PC-9 (cell line): ENCODE data around the gene CDS1. TPM values are rescaled to one million over a fixed set of nuclear protein-coding genes. Genes with fewer than 3 reads are reported as not detected.

Source experiments
- BruUV-seq: library from RNA; stranded (reverse); fragments of 400-500 nt; replicated peaks from 2 replicates; lab custom pipeline; 2021; lab: Mats Ljungman, UMichigan
- CTCF ChIA-PET: fragments of 300-600 bp; sonication (Branson Sonifier 250); formaldehyde crosslinking; loops from one replicate; lab custom pipeline; 2022; ENCODE audit warnings: antibody characterized with exemption; lab: Charles Lee
- POLR2A ChIA-PET: fragments of 300-600 bp; sonication (Branson Sonifier 250); formaldehyde crosslinking; loops from one replicate; lab custom pipeline; 2022; ENCODE audit warnings: antibody characterized with exemption; ENCODE audit not compliant: unreplicated experiment; lab: Charles Lee
- DNase-seq, 2 experiments: peaks; one replicate each; pipeline versions ENCODE4 v3.0.0 to v3.0.0-alpha.2; 2015 to 2022; ENCODE audit warnings: mixed read lengths in 1 of 2
- H2AFZ ChIP-seq: fragments of 200-600 bp; sonication (generic); 2 replicates; pipeline ENCODE4 v1.8.1; 2017; ENCODE audit warnings: antibody characterized with exemption
- H3F3A ChIP-seq: fragments of 200-600 bp; sonication (generic); 2 replicates; pipeline ENCODE4 v1.8.1; 2017; ENCODE audit warnings: antibody characterized with exemption, mild to moderate bottlenecking, low read depth; ENCODE audit not compliant: insufficient read depth
- H3K27ac ChIP-seq: fragments of 200-600 bp; sonication (generic); 2 replicates; pipeline ENCODE4 v1.6.1; 2016; ENCODE audit warnings: mixed run types
- H3K27me3 ChIP-seq: fragments of 200-600 bp; sonication (generic); 2 replicates; pipeline ENCODE4 v1.6.1; 2016; ENCODE audit warnings: low read depth, mixed run types; ENCODE audit not compliant: insufficient read depth
- H3K36me3 ChIP-seq: fragments of 200-600 bp; sonication (generic); 2 replicates; pipeline ENCODE4 v1.6.1; 2016; ENCODE audit warnings: low read depth, mixed run types
- H3K4me1 ChIP-seq: fragments of 200-600 bp; sonication (generic); replicated peaks from 2 replicates; pipeline ENCODE4 v1.6.1; 2016; ENCODE audit warnings: mixed run types; ENCODE audit not compliant: insufficient read depth
- H3K4me2 ChIP-seq: fragments of 200-600 bp; sonication (generic); 2 replicates; pipeline ENCODE4 v1.6.1; 2017; ENCODE audit warnings: mixed run types
- H3K4me3 ChIP-seq: fragments of 200-600 bp; sonication (generic); 2 replicates; pipeline ENCODE4 v1.6.1; 2016; ENCODE audit warnings: mixed run types
- H3K79me2 ChIP-seq: fragments of 200-600 bp; sonication (generic); 2 replicates; pipeline ENCODE4 v1.6.1; 2017; ENCODE audit warnings: low read depth, mixed run types
- H3K9me2 ChIP-seq: fragments of 200-600 bp; sonication (generic); 2 replicates; pipeline ENCODE4 v1.8.1; 2017; ENCODE audit warnings: mild to moderate bottlenecking; ENCODE audit not compliant: insufficient read depth
- H3K9me3 ChIP-seq: fragments of 200-600 bp; sonication (generic); 2 replicates; pipeline ENCODE4 v1.8.1; 2016; ENCODE audit warnings: low read depth; ENCODE audit not compliant: insufficient read depth
- H4K20me1 ChIP-seq: fragments of 200-600 bp; sonication (generic); 2 replicates; pipeline ENCODE4 v1.8.1; 2017; ENCODE audit not compliant: insufficient read depth
- EZH2 ChIP-seq: fragments of 200-600 bp; sonication (generic); IDR thresholded peaks from 2 replicates; pipeline ENCODE4 v1.8.0; 2017; ENCODE audit warnings: antibody characterized with exemption, low read depth
- intact Hi-C: fragments of 100-400 bp; cut with micrococcal nuclease; formaldehyde crosslinking; loops from one replicate; pipeline ENCODE4 v1.10.0; 2022; ENCODE audit not compliant: unreplicated experiment
- total RNA-seq: library from RNA; stranded (reverse); gene quantifications from 2 replicates; pipeline ENCODE4 v1.2.3, GENCODE V29; 2021
- TF ChIP-seq, protein P1 (sequence below): fragments of 200-600 bp; sonication (generic); conservative IDR thresholded peaks from 2 replicates; pipeline ENCODE4 v1.6.1; 2017; ENCODE audit warnings: mixed run types, antibody characterized with exemption, mild to moderate bottlenecking, moderate library complexity

Gene CDS1
- total RNA-seq, 1 experiment from 2014 or later, result 35.6 TPM

DNA sequence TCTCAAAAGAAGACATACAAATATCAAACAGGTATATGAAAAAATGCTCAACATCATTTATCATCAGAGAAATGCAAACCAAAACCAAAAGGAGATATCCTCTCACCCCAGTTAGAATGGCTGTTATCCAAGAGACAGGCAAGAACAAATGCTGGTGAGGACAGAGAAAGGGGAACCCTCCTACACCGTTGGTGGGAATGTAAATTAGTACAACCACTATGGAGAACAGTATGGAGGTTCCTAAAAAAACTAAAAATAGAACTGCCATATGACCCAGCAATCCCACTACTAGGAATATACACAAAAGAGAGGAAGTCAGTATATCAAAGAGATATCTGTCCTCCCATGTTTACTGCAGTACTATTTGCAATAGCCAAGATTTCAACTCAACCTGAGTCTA lies 83.5 kb downstream of the CDS1 start:
- Histone ChIP-seq H3K4me2 (no peak overlapping the region), H3K27me3 (no peaks in the 10 kb centered on the region), H3K36me3 (no peaks in the 10 kb centered on the region), H3K4me3 (no peak overlapping the region), H2AFZ (no peak overlapping the region), H3K27ac (no peak overlapping the region), H4K20me1 (no peaks in the 10 kb centered on the region), H3K9me3 (no peaks in the 10 kb centered on the region), H3K9me2 (no peaks in the 10 kb centered on the region), H3K79me2 (no peaks in the 10 kb centered on the region), H3K4me1 (no peaks in the 10 kb centered on the region), H3F3A (no peaks in the 10 kb centered on the region)
- intact Hi-C loops, result no loop called here
- DNase-seq, result no peak
- ChIA-PET CTCF (no interaction called here), POLR2A (no interaction called here)
- TF ChIP-seq, protein P1, sequence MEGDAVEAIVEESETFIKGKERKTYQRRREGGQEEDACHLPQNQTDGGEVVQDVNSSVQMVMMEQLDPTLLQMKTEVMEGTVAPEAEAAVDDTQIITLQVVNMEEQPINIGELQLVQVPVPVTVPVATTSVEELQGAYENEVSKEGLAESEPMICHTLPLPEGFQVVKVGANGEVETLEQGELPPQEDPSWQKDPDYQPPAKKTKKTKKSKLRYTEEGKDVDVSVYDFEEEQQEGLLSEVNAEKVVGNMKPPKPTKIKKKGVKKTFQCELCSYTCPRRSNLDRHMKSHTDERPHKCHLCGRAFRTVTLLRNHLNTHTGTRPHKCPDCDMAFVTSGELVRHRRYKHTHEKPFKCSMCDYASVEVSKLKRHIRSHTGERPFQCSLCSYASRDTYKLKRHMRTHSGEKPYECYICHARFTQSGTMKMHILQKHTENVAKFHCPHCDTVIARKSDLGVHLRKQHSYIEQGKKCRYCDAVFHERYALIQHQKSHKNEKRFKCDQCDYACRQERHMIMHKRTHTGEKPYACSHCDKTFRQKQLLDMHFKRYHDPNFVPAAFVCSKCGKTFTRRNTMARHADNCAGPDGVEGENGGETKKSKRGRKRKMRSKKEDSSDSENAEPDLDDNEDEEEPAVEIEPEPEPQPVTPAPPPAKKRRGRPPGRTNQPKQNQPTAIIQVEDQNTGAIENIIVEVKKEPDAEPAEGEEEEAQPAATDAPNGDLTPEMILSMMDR, result no peak
- no peak for TF ChIP-seq EZH2
- no TSS peak for BruUV-seq

DNA sequence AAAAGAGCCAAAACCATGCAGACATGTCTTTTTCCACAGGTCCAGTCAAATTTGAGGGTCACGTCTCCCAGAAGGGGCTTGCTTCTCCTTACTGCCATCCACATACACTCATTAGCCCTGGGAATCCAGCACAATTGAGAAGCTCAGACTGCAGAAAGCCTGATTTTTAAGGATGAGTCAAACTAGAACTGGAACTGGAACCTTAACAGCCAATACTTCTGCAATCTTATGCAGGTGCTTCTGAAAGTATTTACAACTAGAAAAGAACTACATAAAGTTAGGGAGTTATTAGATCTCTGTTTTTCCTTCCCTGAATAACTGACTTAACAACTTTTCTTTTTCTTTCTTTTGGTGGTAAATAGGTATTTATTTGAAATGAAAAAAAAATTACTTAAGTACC lies 86.3 kb downstream of the CDS1 start:
- no peak for DNase-seq
- ChIA-PET CTCF (interaction anchor here (0.7 kb wide), 1 partner anchor 76 kb away, joined by 4 read pairs; no protein-coding TSS in a partner anchor), POLR2A (no interaction called here)
- BruUV-seq, result no TSS peak
- no peak overlapping the region for H3K27ac ChIP-seq
- H2AFZ ChIP-seq, result no peak overlapping the region
- no peak overlapping the region for H3K4me2 ChIP-seq
- H3K4me3 ChIP-seq, result no peak overlapping the region
- no peaks in the 10 kb centered on the region for H3K27me3 ChIP-seq
- intact Hi-C loops, result no loop called here
- H3K79me2 ChIP-seq, result no peaks in the 10 kb centered on the region
- peaks cover 13% of the 10 kb centered on the region; the same call in 1 of the 2 replicates for H3F3A ChIP-seq
- no peak for TF ChIP-seq EZH2
- TF ChIP-seq, protein P1, result no peak
- 0 out of 2 replicates have a peak, but pooled peaks cover 4% of the 10 kb centered on the region for H3K36me3 ChIP-seq
- H3K9me3 ChIP-seq, result no peaks in the 10 kb centered on the region
- H3K4me1 ChIP-seq, result peaks cover 11% of the 10 kb centered on the region
- no peaks in the 10 kb centered on the region for H4K20me1 ChIP-seq
- H3K9me2 ChIP-seq, result no peaks in the 10 kb centered on the region

DNA sequence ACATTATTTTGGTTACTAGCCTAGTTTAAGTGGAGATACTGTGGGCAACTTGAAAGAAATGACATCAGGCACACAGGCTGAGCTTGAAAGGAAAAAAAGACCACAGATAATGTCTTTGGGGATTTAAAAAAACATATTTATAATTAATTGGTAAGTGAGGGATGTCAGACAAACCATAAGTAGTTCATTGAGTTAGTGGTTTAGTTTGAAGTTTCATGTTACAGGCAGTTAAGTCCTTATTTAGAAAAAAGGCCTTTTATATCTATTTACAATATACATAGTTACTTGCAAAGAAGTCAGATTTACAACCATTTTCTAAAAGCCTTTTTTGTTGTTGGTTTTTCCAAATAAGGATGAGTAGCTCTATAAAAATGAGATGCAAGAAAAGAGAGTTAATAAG lies 89.2 kb downstream of the CDS1 start:
- no peaks in the 10 kb centered on the region for H3K9me3 ChIP-seq
- no peaks in the 10 kb centered on the region for H4K20me1 ChIP-seq
- H3K4me2 ChIP-seq, result no peak overlapping the region
- peaks cover 13% of the 10 kb centered on the region; the same call in 1 of the 2 replicates for H3F3A ChIP-seq
- H3K27me3 ChIP-seq, result no peaks in the 10 kb centered on the region
- no peaks in the 10 kb centered on the region for H3K9me2 ChIP-seq
- peaks cover 11% of the 10 kb centered on the region for H3K4me1 ChIP-seq
- no peak overlapping the region for H2AFZ ChIP-seq
- no TSS peak for BruUV-seq
- H3K27ac ChIP-seq, result no peak overlapping the region
- no peak overlapping the region for H3K4me3 ChIP-seq
- ChIA-PET CTCF (no interaction called here), POLR2A (no interaction called here)
- 0 out of 2 replicates have a peak, but pooled peaks cover 4% of the 10 kb centered on the region for H3K36me3 ChIP-seq
- no peaks in the 10 kb centered on the region for H3K79me2 ChIP-seq
- TF ChIP-seq EZH2, result no peak
- TF ChIP-seq, protein P1, result no peak
- intact Hi-C loops, result no loop called here
- DNase-seq, result no peak
